ENCODE data around the gene ZNF580.

Gene ZNF580

GRCh38 chr19:55679343-55680257 is 38.8 kb downstream of the ZNF580 start:
- DNase-seq, result no peak

GRCh38 chr19:55680339-55681130 is 39.7 kb downstream of the ZNF580 start:
- no peak for DNase-seq

GRCh38 chr19:55681131-55682092 is 40.6 kb downstream of the ZNF580 start:
- no peak for DNase-seq

- no peak for DNase-seq
Measured at GRCh38 chr19:55683449-55684261, 42.9 kb downstream of the ZNF580 start.

GRCh38 chr19:55684946-55685681 is 44.3 kb downstream of the ZNF580 start:
- no peak for DNase-seq

GRCh38 chr19:55685776-55686175 is 45.0 kb downstream of the ZNF580 start:
- no peak for DNase-seq

- DNase-seq, result no peak
Measured at GRCh38 chr19:55686311-55687050, 45.7 kb downstream of the ZNF580 start.

GRCh38 chr19:55687281-55688201 is 46.7 kb downstream of the ZNF580 start:
- DNase-seq, result no peak

GRCh38 chr19:55688422-55689218 is 47.8 kb downstream of the ZNF580 start:
- DNase-seq, result no peak

- no peak for DNase-seq
Measured at GRCh38 chr19:55689411-55690108, 48.8 kb downstream of the ZNF580 start.

- no peak for DNase-seq
Measured at GRCh38 chr19:55690109-55690768, 49.4 kb downstream of the ZNF580 start.

- no peak for DNase-seq
Measured at GRCh38 chr19:55690769-55691545, 50.2 kb downstream of the ZNF580 start.

GRCh38 chr19:55691561-55692481 is 51.0 kb downstream of the ZNF580 start:
- DNase-seq, result no peak

- no peak for DNase-seq
Measured at GRCh38 chr19:55692681-55693081, 51.9 kb downstream of the ZNF580 start.
